HepG2 (cell line): ENCODE results near the gene LCE1E. TPM values are rescaled to one million over a fixed set of nuclear protein-coding genes. Genes with fewer than 3 reads are reported as not detected.

Experiments used
- ATAC-seq: fragments of 200-7000 bp; cut with Tn5 transposase; 3 replicates; pipeline ENCODE4 v1.9.1; 2020; ENCODE audit warnings: mild to moderate bottlenecking, moderate library complexity
- BruUV-seq: library from RNA; stranded (reverse); fragments of 400-500 nt; replicated peaks from 2 replicates; lab custom pipeline; 2021; lab: Mats Ljungman, UMichigan
- CTCF ChIA-PET: fragments of 300-600 bp; formaldehyde crosslinking; extraction: SDS; loops from one replicate; lab custom pipeline; 2021; ENCODE audit warnings: low total read pairs, inconsistent platforms, low intra/inter-chr PET ratio; lab: Yijun Ruan, JAX
- POLR2A ChIA-PET: fragments of 350-600 bp; sonication (Branson Sonifier 250); formaldehyde crosslinking; loops from one replicate; lab custom pipeline; 2020; ENCODE audit warnings: antibody characterized with exemption, inconsistent platforms; lab: Yijun Ruan, JAX
- DNase-seq: peaks from one replicate; pipeline ENCODE4 v3.0.0-alpha.2; 2015; ENCODE audit warnings: low spot score
- FAIRE-seq: peaks from 3 replicates; lab custom pipeline; 2011; peaks lifted over from hg19 to GRCh38; lab: Jason Lieb, UNC
- H2AFZ ChIP-seq: one replicate; pipeline ENCODE4 v1.6.1; 2011; ENCODE audit warnings: low read length, inconsistent platforms
- H3K27ac ChIP-seq: fragments of 300-600 bp; 3 replicates; pipeline ENCODE4 v1.8.0; 2011; ENCODE audit warnings: mixed run types, mild to moderate bottlenecking, mixed read lengths, low read length, inconsistent platforms; ENCODE audit not compliant: insufficient read depth; ENCODE audit errors: extremely low read length
- H3K27me3 ChIP-seq, 2 experiments: fragments of 200-600 bp in 1 of 2; 2 replicates in 1 of 2; 3 replicates in 1 of 2; pipeline versions ENCODE4 v1.6.0 to v1.8.0; 2011; ENCODE audit warnings: low read length in 2 of 2, mild to moderate bottlenecking in 2 of 2, moderate library complexity in 2 of 2, inconsistent platforms in 1 of 2; ENCODE audit not compliant: insufficient read depth in 2 of 2, control insufficient read depth in 1 of 2
- H3K36me3 ChIP-seq, 2 experiments: fragments of 200-600 bp in 1 of 2; replicated peaks in 1 of 2; 2 replicates in 1 of 2; 3 replicates in 1 of 2; pipeline versions ENCODE4 v1.5.1 to v1.8.0; 2011; ENCODE audit warnings: low read length in 2 of 2, inconsistent platforms in 1 of 2; ENCODE audit not compliant: insufficient read depth in 2 of 2, control insufficient read depth in 1 of 2
- H3K4me1 ChIP-seq: 2 replicates; pipeline ENCODE4 v1.5.1; 2012; ENCODE audit warnings: low read length, inconsistent platforms; ENCODE audit not compliant: insufficient read depth
- H3K4me2 ChIP-seq: 2 replicates; pipeline ENCODE4 v1.6.0; 2011; ENCODE audit warnings: low read depth, low read length, inconsistent platforms
- H3K4me3 ChIP-seq, 3 experiments: fragments of 200-600 bp in 1 of 3; sonication (generic), shearing (Covaris generic) in 1 of 3; replicated peaks in 1 of 3; 2 replicates each; pipeline ENCODE4 v1.5.1; 2011 to 2016; ENCODE audit warnings: low read length in 3 of 3, inconsistent platforms in 2 of 3, low read depth in 2 of 3, mild to moderate bottlenecking in 2 of 3, control low read depth in 1 of 3, mixed read lengths in 1 of 3; ENCODE audit not compliant: insufficient read depth in 1 of 3
- H3K79me2 ChIP-seq: one replicate; pipeline ENCODE4 v1.6.1; 2011; ENCODE audit warnings: low read length, inconsistent platforms; ENCODE audit not compliant: insufficient read depth
- H3K9ac ChIP-seq: 2 replicates; pipeline ENCODE4 v1.6.0; 2011; ENCODE audit warnings: mild to moderate bottlenecking, low read depth, low read length, inconsistent platforms; ENCODE audit not compliant: insufficient read depth
- H3K9me3 ChIP-seq: 2 replicates; pipeline ENCODE4 v1.5.1; 2012; ENCODE audit warnings: mild to moderate bottlenecking, low read length
- H4K20me1 ChIP-seq: 2 replicates; pipeline ENCODE4 v1.6.0; 2011; ENCODE audit warnings: inconsistent platforms, mild to moderate bottlenecking, low read length, moderate library complexity; ENCODE audit not compliant: insufficient read depth
- ARID4A ChIP-seq: sonication (generic); formaldehyde crosslinking; IDR thresholded peaks from 2 replicates; pipeline ENCODE4 v1.5.0; 2020; ENCODE audit warnings: mild to moderate bottlenecking, missing genetic modification reagents, borderline replicate concordance
- BRD4 ChIP-seq: sonication (generic); formaldehyde crosslinking; IDR thresholded peaks from 2 replicates; pipeline ENCODE4 v1.4.0; 2020; ENCODE audit warnings: missing genetic modification reagents
- HES4 ChIP-seq: sonication (generic); formaldehyde crosslinking; IDR thresholded peaks from 2 replicates; pipeline ENCODE4 v1.9.0; 2021; ENCODE audit warnings: mild to moderate bottlenecking, missing genetic modification reagents, borderline replicate concordance
- NFKB2 ChIP-seq: sonication (generic); formaldehyde crosslinking; IDR thresholded peaks from 2 replicates; pipeline ENCODE4 v1.4.0; 2020; ENCODE audit warnings: missing genetic modification reagents, borderline replicate concordance
- STAT5B ChIP-seq: sonication (generic); formaldehyde crosslinking; IDR thresholded peaks from 2 replicates; pipeline ENCODE4 v1.4.0; 2020; ENCODE audit warnings: missing genetic modification reagents
- TEAD3 ChIP-seq: optimal IDR thresholded peaks from 2 replicates; pipeline ENCODE3; 2016; ENCODE audit warnings: borderline replicate concordance
- THAP7 ChIP-seq: sonication (generic); formaldehyde crosslinking; IDR thresholded peaks from 2 replicates; pipeline ENCODE4 v1.8.1; 2023; ENCODE audit warnings: mild to moderate bottlenecking, missing genetic modification reagents
- TP53 ChIP-seq: sonication (generic); formaldehyde crosslinking; conservative IDR thresholded peaks from 2 replicates; pipeline ENCODE4 v1.4.0; 2020; ENCODE audit warnings: missing genetic modification reagents
- ZNF12 ChIP-seq: sonication (generic); formaldehyde crosslinking; IDR thresholded peaks from 2 replicates; pipeline ENCODE4 v1.5.0; 2020; ENCODE audit warnings: missing genetic modification reagents
- ZNF563 ChIP-seq: sonication (generic); formaldehyde crosslinking; IDR thresholded peaks from 2 replicates; pipeline ENCODE4 v1.8.0; 2022; ENCODE audit warnings: mild to moderate bottlenecking, moderate library complexity, missing genetic modification reagents
- ZNF670 ChIP-seq: sonication (generic); formaldehyde crosslinking; IDR thresholded peaks from 2 replicates; pipeline ENCODE4 v1.8.0; 2022; ENCODE audit warnings: mild to moderate bottlenecking, missing genetic modification reagents, borderline replicate concordance
- ZNF83 ChIP-seq: sonication (generic); formaldehyde crosslinking; IDR thresholded peaks from 2 replicates; pipeline ENCODE4 v1.4.0; 2020; ENCODE audit warnings: missing genetic modification reagents, mild to moderate bottlenecking, borderline replicate concordance
- WGBS: methylation state at CpG from one replicate; pipeline ENCODE4 v1.1.6; 2017; ENCODE audit warnings: low lambda C conversion rate; 5-methylcytosine and 5-hydroxymethylcytosine counted together
- in situ Hi-C: cut with HindIII; loops from 2 replicates; pipeline ENCODE4 v1.10.0; 2017; ENCODE audit warnings: low pct_unique_long_range_greater_than_20kb; ENCODE audit not compliant: extremely low pct_ligation_motif_present
- intact Hi-C: fragments of 100-400 bp; cut with micrococcal nuclease; formaldehyde crosslinking; loops from one replicate; pipeline ENCODE4 v1.10.0; 2022; ENCODE audit not compliant: unreplicated experiment
- polyA plus RNA-seq, 8 experiments: library from polyadenylated mRNA; depleted of rRNA in 3 of 8; stranded (reverse) in 7 of 8; unstranded in 1 of 8; fragments of >200 nt; fragmentation: Illumina TruSeq in 4 of 8; extraction: Trizol in 4 of 8; gene quantifications; 2 replicates each; pipeline versions ENCODE4 v1.2.1 to v1.2.3, GENCODE V29; 2011 to 2016; ENCODE audit warnings: low read depth in 4 of 8, missing spikeins in 1 of 8, mixed read lengths in 1 of 8; ENCODE audit not compliant: insufficient read depth in 1 of 8
- total RNA-seq, 5 experiments: library from RNA; depleted of rRNA; stranded (reverse); fragments of >200 nt; fragmentation: Illumina TruSeq; extraction: Trizol; gene quantifications; 2 replicates each; pipeline ENCODE4 v1.2.3, GENCODE V29; 2016; ENCODE audit warnings: low read depth in 1 of 5
- TF ChIP-seq, protein P1 (sequence below): sonication (generic); formaldehyde crosslinking; conservative IDR thresholded peaks from 2 replicates; pipeline ENCODE4 v1.4.0; 2020; ENCODE audit warnings: missing genetic modification reagents

LCE1E gene
- total and polyA plus RNA-seq, 2 of the 13 experiments (the other 11 are each of a cell fraction or from before 2014, with no cell fraction given): 0.12 TPM; not detected in 1

DNA sequence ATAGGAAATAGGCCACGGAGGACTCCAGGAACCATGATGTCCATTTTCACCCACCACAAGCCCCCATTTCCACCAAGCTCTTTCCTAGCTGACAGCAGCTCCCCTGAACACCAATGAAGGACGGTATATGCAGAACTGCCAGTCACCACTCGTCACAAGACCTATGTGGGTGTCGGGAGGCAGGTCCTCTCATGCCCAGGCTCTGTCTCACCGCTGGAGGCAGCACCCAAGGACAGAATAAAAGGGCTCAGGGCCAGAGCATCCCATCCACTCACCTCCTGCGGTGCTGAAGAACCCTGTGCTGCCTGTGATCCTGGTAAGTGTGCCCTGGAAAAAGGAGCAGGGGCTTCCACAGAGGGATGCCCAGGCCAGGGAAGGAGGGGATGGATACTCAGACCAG, 11.2 kb upstream of the LCE1E start, which contains the start of gene LCE1F (continued):
- no peak for TF ChIP-seq ZNF83 (CRISPR knock-in tag)

- Histone ChIP-seq H3K4me2 (no peak overlapping the region), H3K9ac (no peak overlapping the region), H3K4me1 (no peaks in the 10 kb centered on the region), H3K79me2 (no peaks in the 10 kb centered on the region), H4K20me1 (no peaks in the 10 kb centered on the region), H2AFZ (no peak overlapping the region), H3K9me3 (no peaks in the 10 kb centered on the region), H3K36me3 (no peaks in the 10 kb centered on the region), H3K4me3 (no peak overlapping the region), H3K27me3 (no peaks in the 10 kb centered on the region), H3K27ac (no peak overlapping the region)
- intact Hi-C loops (no loop called here), in situ Hi-C loops (no loop called here)
- DNase-seq (no peak), FAIRE-seq (no peak), ATAC-seq (no peak)
- TF ChIP-seq BRD4 (no peak), TEAD3 (CRISPR knock-in tag) (no peak), HES4 (CRISPR knock-in tag) (no peak), ZNF670 (CRISPR knock-in tag) (no peak), ZNF563 (CRISPR knock-in tag) (no peak), TP53 (no peak), ZNF12 (CRISPR knock-in tag) (no peak), ARID4A (no peak), STAT5B (CRISPR knock-in tag) (no peak), THAP7 (CRISPR knock-in tag) (no peak), NFKB2 (no peak)
- TF ChIP-seq, protein P1, sequence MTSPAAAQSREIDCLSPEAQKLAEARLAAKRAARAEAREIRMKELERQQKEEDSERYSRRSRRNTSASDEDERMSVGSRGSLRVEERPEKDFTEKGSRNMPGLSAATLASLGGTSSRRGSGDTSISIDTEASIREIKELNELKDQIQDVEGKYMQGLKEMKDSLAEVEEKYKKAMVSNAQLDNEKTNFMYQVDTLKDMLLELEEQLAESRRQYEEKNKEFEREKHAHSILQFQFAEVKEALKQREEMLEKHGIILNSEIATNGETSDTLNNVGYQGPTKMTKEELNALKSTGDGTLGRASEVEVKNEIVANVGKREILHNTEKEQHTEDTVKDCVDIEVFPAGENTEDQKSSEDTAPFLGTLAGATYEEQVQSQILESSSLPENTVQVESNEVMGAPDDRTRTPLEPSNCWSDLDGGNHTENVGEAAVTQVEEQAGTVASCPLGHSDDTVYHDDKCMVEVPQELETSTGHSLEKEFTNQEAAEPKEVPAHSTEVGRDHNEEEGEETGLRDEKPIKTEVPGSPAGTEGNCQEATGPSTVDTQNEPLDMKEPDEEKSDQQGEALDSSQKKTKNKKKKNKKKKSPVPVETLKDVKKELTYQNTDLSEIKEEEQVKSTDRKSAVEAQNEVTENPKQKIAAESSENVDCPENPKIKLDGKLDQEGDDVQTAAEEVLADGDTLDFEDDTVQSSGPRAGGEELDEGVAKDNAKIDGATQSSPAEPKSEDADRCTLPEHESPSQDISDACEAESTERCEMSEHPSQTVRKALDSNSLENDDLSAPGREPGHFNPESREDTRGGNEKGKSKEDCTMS: no peak
- ChIA-PET CTCF (no interaction called here), POLR2A (no interaction called here)
- 0% methylated on average over 2 of the region's 11 CpGs for WGBS
- BruUV-seq: no TSS peak
Measured at GRCh38 chr1:152776361-152776760, 9.7 kb upstream of the LCE1E start.
